ENCODE data around the gene TGFBR2. TPM values are rescaled to one million over a fixed set of nuclear protein-coding genes. Genes with fewer than 3 reads are reported as not detected.

The TGFBR2 gene
- total and polyA plus RNA-seq, 2 experiments from 2014 or later, result 4.7 to 13.0 TPM

DNA sequence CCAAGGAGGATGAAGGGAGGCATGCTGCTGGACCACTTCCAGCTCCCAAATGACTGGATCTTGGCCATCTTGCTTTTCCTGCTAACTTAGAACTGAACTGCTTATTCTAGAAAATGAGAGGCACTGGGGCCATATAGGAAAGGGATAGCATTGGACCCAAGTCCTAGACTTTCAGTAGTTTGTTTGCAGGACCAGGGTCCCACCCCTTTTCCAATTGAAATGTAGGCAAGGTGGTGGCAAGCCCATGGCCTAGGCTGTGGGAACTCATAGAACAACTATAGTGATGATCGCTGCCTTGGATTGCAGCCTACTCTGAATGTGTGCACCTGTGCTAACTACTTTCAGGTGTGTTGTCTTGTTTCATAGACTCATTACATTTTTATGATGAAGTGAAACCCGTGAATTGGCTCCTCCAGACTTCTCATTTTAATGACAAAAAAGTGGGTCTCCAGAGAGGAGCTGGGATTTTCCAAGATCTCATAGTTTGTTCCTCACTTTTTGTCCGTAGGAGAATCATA, 50.3 kb downstream of the TGFBR2 start:
- DNase-seq (ENCODE audit: low spot score) (no peak), ATAC-seq (no peak)
- no peak for TF ChIP-seq ZNF331 (CRISPR knock-in tag; IDR thresholded peaks at IDR 0.05; ENCODE audit: low read depth)
- no peak for TF ChIP-seq STAT1 (IDR thresholded peaks at IDR 0.05; ENCODE audit: unreplicated experiment)
- H3K9me3 Mint-ChIP-seq, result no peaks in the 10 kb centered on the region
- Histone ChIP-seq H2AFZ (no peak overlapping the region), H3K36me3 (ENCODE audit: insufficient read depth) (peaks cover 5% of the 10 kb centered on the region; the same call in 1 of the 2 replicates), H3K9me2 (ENCODE audit: insufficient read depth) (peaks cover 7% of the 10 kb centered on the region; the same call in 1 of the 2 replicates), H3K27me3 (ENCODE audit: insufficient read depth) (no peaks in the 10 kb centered on the region), H4K20me1 (replicated peaks; ENCODE audit: insufficient read depth) (no peaks in the 10 kb centered on the region), H3K4me3 (no peak overlapping the region), H3K4me2 (no peak overlapping the region), H3K27ac (ENCODE audit: low read depth) (no peak overlapping the region), H3K79me2 (replicated peaks; ENCODE audit: insufficient read depth) (peaks cover 6% of the 10 kb centered on the region; the same call in 1 of the 2 replicates), H3F3A (replicated peaks; ENCODE audit: low read depth) (no peaks in the 10 kb centered on the region), H3K4me1 (ENCODE audit: insufficient read depth) (peaks cover 32% of the 10 kb centered on the region)
- H3K36me3 Mint-ChIP-seq (ENCODE audit: low read depth), result peaks cover 38% of the 10 kb centered on the region
- H3K4me3 Mint-ChIP-seq, result no peak overlapping the region
- H3K27ac Mint-ChIP-seq, result 0 out of 2 replicates have a peak overlapping the region, but pooled peaks have one; percentile 43
- peaks cover 41% of the 10 kb centered on the region for H3K4me1 Mint-ChIP-seq
- H3K27me3 Mint-ChIP-seq (ENCODE audit: insufficient read depth, low read depth, poor library complexity), result peaks cover 4% of the 10 kb centered on the region

DNA sequence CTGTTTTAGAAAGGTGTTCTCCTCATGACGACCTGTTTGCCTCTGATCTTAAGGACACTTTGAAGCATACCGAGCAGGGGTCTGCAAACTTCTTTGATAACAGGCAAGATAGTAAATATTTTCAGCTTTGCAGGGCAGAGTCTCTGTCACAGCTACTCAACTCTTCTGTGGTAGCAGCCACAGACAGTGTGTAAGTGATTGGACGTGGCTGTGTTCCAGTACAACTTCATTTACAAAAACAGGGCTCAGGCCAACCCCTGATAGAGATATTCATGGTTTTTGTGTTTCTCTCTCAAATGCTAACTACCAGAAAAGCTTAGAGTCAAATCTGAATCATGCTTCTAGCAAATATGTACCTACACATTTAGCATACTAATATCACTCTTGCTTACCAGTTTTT, 51.5 kb downstream of the TGFBR2 start:
- H3K4me1 ChIP-seq (ENCODE audit: insufficient read depth), result peaks cover 41% of the 10 kb centered on the region
- 0 out of 2 replicates have a peak overlapping the region, but pooled peaks have one; percentile 78 for H3K27ac ChIP-seq (ENCODE audit: low read depth)
- H3K27me3 ChIP-seq (ENCODE audit: insufficient read depth), result no peaks in the 10 kb centered on the region
- H3K4me3 ChIP-seq, result no peak overlapping the region
- Mint-ChIP-seq H3K4me1 (peaks cover 49% of the 10 kb centered on the region), H3K9me3 (no peaks in the 10 kb centered on the region), H3K27ac (0 out of 2 replicates have a peak overlapping the region, but pooled peaks have one; percentile 77), H3K27me3 (ENCODE audit: insufficient read depth, low read depth, poor library complexity) (peaks cover 4% of the 10 kb centered on the region), H3K36me3 (ENCODE audit: low read depth) (peaks cover 34% of the 10 kb centered on the region), H3K4me3 (no peak overlapping the region)
- peaks cover 5% of the 10 kb centered on the region; the same call in 1 of the 2 replicates for H3K36me3 ChIP-seq (ENCODE audit: insufficient read depth)
- DNase-seq (ENCODE audit: low spot score) (no peak), ATAC-seq (no peak)
- H2AFZ ChIP-seq, result no peak overlapping the region
- peaks cover 6% of the 10 kb centered on the region; the same call in 1 of the 2 replicates for H3K79me2 ChIP-seq (replicated peaks; ENCODE audit: insufficient read depth)
- H3K9me2 ChIP-seq (ENCODE audit: insufficient read depth), result peaks cover 7% of the 10 kb centered on the region; the same call in 1 of the 2 replicates
- no peaks in the 10 kb centered on the region for H3F3A ChIP-seq (replicated peaks; ENCODE audit: low read depth)
- H3K4me2 ChIP-seq, result no peak overlapping the region
- no peaks in the 10 kb centered on the region for H4K20me1 ChIP-seq (replicated peaks; ENCODE audit: insufficient read depth)
- no peak for TF ChIP-seq EZH2 (IDR thresholded peaks at IDR 0.05; ENCODE audit: low read depth, unreplicated experiment)
- no peak for TF ChIP-seq JUNB (IDR thresholded peaks at IDR 0.05; ENCODE audit: unreplicated experiment)
- no peak for TF ChIP-seq ZNF331 (CRISPR knock-in tag; IDR thresholded peaks at IDR 0.05; ENCODE audit: low read depth)
- TF ChIP-seq NANOG (IDR thresholded peaks at IDR 0.05; ENCODE audit: borderline replicate concordance), result no peak
- TF ChIP-seq EZH2phosphoT487 (IDR thresholded peaks at IDR 0.05; ENCODE audit: unreplicated experiment), result no peak
- TF ChIP-seq, protein P1, sequence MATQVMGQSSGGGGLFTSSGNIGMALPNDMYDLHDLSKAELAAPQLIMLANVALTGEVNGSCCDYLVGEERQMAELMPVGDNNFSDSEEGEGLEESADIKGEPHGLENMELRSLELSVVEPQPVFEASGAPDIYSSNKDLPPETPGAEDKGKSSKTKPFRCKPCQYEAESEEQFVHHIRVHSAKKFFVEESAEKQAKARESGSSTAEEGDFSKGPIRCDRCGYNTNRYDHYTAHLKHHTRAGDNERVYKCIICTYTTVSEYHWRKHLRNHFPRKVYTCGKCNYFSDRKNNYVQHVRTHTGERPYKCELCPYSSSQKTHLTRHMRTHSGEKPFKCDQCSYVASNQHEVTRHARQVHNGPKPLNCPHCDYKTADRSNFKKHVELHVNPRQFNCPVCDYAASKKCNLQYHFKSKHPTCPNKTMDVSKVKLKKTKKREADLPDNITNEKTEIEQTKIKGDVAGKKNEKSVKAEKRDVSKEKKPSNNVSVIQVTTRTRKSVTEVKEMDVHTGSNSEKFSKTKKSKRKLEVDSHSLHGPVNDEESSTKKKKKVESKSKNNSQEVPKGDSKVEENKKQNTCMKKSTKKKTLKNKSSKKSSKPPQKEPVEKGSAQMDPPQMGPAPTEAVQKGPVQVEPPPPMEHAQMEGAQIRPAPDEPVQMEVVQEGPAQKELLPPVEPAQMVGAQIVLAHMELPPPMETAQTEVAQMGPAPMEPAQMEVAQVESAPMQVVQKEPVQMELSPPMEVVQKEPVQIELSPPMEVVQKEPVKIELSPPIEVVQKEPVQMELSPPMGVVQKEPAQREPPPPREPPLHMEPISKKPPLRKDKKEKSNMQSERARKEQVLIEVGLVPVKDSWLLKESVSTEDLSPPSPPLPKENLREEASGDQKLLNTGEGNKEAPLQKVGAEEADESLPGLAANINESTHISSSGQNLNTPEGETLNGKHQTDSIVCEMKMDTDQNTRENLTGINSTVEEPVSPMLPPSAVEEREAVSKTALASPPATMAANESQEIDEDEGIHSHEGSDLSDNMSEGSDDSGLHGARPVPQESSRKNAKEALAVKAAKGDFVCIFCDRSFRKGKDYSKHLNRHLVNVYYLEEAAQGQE (IDR thresholded peaks at IDR 0.05; ENCODE audit: unreplicated experiment), result no peak
- TF ChIP-seq ZNF114 (CRISPR knock-in tag; IDR thresholded peaks at IDR 0.05), result no peak
- TF ChIP-seq, protein P2, sequence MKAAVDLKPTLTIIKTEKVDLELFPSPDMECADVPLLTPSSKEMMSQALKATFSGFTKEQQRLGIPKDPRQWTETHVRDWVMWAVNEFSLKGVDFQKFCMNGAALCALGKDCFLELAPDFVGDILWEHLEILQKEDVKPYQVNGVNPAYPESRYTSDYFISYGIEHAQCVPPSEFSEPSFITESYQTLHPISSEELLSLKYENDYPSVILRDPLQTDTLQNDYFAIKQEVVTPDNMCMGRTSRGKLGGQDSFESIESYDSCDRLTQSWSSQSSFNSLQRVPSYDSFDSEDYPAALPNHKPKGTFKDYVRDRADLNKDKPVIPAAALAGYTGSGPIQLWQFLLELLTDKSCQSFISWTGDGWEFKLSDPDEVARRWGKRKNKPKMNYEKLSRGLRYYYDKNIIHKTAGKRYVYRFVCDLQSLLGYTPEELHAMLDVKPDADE (IDR thresholded peaks at IDR 0.05), result no peak
- TF ChIP-seq, protein P3, sequence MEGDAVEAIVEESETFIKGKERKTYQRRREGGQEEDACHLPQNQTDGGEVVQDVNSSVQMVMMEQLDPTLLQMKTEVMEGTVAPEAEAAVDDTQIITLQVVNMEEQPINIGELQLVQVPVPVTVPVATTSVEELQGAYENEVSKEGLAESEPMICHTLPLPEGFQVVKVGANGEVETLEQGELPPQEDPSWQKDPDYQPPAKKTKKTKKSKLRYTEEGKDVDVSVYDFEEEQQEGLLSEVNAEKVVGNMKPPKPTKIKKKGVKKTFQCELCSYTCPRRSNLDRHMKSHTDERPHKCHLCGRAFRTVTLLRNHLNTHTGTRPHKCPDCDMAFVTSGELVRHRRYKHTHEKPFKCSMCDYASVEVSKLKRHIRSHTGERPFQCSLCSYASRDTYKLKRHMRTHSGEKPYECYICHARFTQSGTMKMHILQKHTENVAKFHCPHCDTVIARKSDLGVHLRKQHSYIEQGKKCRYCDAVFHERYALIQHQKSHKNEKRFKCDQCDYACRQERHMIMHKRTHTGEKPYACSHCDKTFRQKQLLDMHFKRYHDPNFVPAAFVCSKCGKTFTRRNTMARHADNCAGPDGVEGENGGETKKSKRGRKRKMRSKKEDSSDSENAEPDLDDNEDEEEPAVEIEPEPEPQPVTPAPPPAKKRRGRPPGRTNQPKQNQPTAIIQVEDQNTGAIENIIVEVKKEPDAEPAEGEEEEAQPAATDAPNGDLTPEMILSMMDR (conservative IDR thresholded peaks at IDR 0.05; ENCODE audit: low read depth in 2 of 2), result no peak
- no peak for TF ChIP-seq POLR2AphosphoS5 (IDR thresholded peaks at IDR 0.05; ENCODE audit: low read depth)

Measured in GM23338 (cell line).